GM19351 (cell line): Measurements from ENCODE around the gene PPIL3.

ENCODE experiments used
- ATAC-seq: cut with Tn5 transposase; IDR thresholded peaks from one replicate; pipeline ENCODE4 v1.9.1; 2021; ENCODE audit warnings: mild to moderate bottlenecking, moderate library complexity; ENCODE audit not compliant: unreplicated experiment

PPIL3 gene

DNA sequence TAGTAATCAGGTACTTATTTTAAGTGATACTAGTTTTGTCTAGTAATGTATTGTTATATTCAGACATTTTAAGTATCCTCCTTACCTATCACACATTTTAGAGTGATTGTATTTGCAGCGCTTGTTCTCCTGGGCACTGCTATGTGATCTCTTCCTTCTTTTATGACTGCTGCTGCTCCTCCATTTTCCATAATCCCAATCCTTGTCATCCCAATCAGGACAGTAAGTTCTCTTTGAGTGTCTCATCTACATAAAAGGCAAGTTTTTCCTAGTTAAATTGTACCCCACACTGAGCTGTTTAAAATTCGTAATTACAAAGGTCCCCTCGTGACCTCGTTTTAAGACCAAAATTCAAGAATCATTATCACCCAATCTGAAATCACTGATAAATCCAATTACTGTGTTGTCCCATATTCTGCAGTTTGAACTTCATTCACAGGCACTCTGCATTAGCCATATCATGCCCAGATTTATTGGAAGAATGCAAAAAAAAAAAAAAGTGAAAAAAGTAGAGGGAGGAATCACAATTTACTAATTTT, 27.2 kb downstream of the PPIL3 start:
- no peak for ATAC-seq

- no peak for ATAC-seq
These were observed 28.6 kb downstream of the PPIL3 start for GRCh38 chr2:200860092-200860795.

GRCh38 chr2:200856806-200857205, 32.1 kb downstream of the PPIL3 start:
- ATAC-seq, result no peak

GRCh38 chr2:200852605-200853004, 36.3 kb downstream of the PPIL3 start:
- no peak for ATAC-seq

DNA sequence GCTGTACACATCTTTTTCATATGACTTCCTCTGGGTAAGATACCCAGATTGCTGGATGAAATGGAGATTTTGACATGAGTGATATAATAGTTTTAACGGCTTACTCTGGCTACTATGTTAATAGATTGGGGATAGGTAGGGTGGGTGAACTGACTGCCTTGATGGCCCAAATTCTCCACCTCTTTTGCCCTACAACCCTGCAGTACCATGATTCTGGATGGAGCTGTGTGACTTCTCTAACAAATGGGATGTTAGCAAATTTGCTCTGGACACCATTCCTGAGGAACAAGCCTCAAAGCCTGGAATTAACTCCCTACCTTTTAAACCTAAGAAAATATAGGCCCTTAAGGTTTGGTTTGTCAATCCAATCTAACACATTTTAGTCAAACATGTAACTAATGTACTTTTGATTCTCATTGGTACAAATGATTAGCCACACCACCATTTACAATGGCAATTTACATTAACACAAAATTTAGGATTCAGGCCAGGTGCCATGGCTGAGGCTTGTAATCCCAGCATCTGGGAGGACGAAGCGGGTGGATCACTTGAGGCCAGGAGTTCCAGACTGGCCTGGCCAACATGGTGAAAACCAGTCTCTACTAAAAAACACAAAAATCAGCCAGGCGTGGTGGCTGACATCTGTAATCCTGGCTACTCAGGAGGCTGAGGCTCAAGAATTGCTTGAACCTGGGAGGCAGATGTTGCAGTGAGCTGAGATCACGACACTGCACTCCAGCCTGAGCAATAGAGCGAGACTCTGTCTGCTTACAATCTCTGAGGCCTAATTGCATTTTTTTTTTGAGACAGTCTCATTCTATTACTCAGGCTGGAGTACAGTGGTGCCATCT, 37.3 kb downstream of the PPIL3 start:
- no peak for ATAC-seq

DNA sequence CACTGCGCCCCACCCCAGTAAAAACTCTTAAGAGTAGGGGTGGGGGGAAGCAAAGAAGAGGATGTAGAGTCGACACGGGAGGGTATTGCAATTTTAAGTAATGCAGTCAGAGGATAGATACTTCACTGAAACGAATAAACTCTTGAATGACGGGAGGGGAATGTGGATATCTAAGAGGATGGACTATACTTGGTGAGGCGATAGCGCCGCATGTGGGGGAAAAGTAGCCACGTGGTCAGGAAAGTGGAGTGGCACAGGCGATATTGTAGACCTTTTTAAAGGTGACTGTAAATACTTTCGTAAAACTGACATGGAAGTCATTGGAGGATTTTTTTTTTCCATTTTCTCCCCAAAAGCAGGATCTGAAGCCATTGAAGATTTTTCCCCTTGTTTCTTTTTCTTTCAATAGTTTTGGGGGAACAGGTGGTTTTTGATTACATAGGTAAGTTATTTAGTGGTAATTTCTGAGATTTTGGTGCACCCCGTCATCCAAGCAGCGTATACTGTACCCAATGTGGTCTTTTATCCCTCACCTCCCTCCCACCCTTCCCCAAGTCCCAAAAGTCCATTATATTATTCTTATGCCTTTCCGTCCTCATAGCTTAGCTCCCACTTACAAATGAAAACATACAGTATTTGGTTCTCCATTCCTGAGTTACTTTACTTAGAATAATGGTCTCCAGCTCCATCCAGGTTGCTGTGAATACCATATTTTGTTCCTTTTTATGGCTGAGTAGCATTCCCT, 38.2 kb downstream of the PPIL3 start:
- no peak for ATAC-seq

DNA sequence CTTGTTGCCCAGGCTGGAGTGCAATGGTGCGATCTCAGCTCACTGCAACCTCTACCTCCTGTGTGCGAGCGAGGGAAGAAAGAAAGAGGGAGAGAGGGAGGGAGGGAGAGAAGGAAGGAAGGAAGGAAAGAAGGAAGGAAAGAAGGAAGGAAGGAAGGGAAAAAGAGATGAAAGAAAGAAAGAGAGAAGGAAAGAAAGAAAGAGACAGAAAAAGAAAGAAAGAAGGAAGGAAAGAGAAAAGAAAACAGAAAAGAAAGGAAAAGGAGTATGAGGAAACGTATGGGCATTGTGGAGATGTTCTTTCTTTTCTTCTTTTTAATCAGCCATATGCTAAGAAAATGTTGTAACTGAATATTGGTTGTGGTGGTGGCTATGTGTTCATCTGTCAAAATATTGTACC, 40.9 kb downstream of the PPIL3 start:
- ATAC-seq, result no peak

- ATAC-seq, result no peak
These were observed 41.6 kb downstream of the PPIL3 start for GRCh38 chr2:200847269-200847668.

GRCh38 chr2:200845669-200846325, 43.1 kb downstream of the PPIL3 start:
- no peak for ATAC-seq

- no peak for ATAC-seq
These were observed 43.7 kb downstream of the PPIL3 start for GRCh38 chr2:200845194-200845593.

GRCh38 chr2:200843993-200844948, 44.6 kb downstream of the PPIL3 start:
- ATAC-seq, result no peak

DNA sequence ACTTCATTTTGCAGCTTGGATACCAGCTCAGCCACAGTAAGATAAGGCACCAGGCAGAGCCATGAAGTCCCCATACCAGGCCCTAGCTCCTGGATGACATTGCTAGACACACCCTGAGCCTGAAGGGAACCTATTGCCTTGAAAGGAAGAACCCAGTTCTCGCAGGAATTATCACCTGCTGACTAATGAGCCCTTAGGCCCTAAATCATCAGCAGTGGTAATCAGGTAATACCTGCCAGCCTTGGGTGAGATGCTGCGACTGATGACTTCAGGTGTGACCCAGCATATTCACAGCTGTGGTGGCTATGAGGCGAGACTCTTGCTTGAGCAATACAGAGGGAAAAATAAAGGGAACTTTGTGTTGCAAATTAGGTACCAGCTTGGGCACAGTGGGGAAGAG, 49.4 kb downstream of the PPIL3 start:
- ATAC-seq, result no peak

- no peak for ATAC-seq
These were observed 54.2 kb downstream of the PPIL3 start for GRCh38 chr2:200834701-200835100.

DNA sequence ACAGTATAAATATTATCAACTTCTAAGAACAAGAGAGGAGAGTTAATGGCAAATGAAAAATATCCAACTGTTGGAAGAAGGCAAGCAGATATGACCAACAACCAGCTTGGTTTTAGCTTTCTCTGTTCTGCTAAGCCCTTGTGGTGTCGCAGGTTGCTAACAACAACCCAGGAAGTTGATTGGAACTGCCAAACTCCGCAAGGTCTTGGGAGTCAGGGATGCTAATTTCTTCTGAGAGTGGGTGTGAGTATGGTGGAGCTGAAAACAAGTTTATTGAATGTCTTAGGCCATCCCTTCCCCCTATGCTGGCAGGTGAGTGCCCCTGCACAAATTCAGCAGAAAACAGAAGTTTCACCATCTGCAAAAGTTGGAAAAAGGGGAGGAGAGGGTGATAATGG, 59.6 kb downstream of the PPIL3 start:
- no peak for ATAC-seq

- ATAC-seq, result no peak
These were observed 60.2 kb downstream of the PPIL3 start for GRCh38 chr2:200828572-200829257.

GRCh38 chr2:200828104-200828503, 60.8 kb downstream of the PPIL3 start:
- ATAC-seq, result no peak

DNA sequence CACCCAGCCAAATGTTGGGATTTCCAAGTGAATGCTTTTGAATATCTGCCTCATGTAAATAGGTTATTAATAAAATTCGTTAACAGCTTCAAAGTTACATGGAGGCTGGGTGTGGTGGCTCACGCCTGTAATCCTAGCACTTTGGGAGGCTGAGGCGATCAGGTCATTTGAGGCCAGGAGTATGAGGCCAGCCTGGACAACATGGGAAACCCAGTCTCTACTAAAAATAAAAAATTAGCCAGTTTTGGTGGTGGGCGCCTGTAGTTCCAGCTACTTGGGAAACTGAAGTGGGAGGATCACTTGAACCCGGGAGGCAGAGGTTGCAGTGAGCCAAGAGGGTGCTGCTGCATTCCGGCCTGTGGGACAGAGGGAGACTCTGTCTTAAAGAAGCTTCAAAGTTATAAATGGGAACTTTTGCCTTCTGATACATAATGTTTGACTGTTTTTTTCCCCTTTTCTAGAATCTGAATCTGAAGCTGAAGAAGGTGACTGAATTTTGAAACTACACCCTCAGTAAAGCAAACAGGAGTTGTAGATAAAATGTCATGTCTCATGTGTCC, 67.1 kb downstream of the PPIL3 start:
- ATAC-seq, result no peak
